ENCODE data around the gene MYOZ2. TPM values are rescaled to one million over a fixed set of nuclear protein-coding genes. Genes with fewer than 3 reads are reported as not detected.

The MYOZ2 gene
- polyA plus RNA-seq, result not detected

DNA sequence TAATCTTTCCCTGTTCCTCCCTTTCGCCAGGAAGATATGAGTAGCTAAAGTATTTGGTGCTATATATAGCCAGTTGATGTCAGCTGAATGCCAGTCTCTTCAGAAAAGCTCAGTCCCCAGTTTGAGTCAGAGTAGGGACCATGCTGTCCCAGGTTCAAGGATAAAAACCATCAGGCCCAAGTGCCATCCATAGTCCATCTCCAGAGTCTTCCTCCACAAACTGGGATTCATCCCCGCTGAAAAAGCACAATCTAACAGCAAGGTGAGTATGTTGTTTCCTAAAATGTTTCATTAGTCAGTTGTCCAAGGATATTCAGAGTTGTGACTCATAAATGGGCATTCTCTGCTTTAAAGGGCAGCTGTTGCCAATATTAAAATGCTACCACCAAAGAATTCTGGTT is at the start of gene MYOZ2:
Gene MYOZ2 (plus strand): TSS at position 112 of the 401 bp plus-strand sequence. CDS start 694 bp downstream, outside the sequence.
- Mint-ChIP-seq H3K27me3 (peaks cover 2% of the 10 kb centered on the region), H3K27ac (no peak within 1 kb of the TSS), H3K4me3 (no peak within 1 kb of the TSS), H3K36me3 (no peaks in the 10 kb centered on the region), H3K4me1 (peaks cover 14 to 25% (median 22%) of the 10 kb centered on the region in 3 donors), H3K9me3 (no peaks in the 10 kb centered on the region)

DNA sequence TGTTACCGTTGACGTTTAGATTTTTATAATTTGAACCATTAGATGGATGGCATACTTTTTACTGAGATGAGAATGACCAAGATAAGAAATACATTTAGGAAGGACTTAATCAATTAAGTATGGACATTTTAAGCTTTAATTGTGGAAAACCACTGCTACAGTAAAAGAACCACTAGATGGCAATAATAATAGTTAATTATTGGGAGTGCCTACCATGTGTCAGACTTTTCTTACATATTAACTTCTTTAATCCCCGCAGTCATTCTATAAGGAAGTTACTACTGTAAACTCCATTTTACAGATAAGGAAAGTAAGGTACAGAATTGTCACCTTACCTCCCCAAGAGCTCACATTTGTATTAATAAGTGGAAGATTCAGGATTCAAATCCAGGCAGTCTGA is 48.5 kb upstream of the MYOZ2 start:
- Mint-ChIP-seq H3K4me1 (peaks cover 7 to 15% (median 12%) of the 10 kb centered on the region in 3 donors), H3K9me3 (no peaks in the 10 kb centered on the region), H3K36me3 (no peaks in the 10 kb centered on the region), H3K27me3 (no peaks in the 10 kb centered on the region), H3K4me3 (no peak overlapping the region), H3K27ac (peak overlapping the region in 1 of 3 donors; percentile 80)

DNA sequence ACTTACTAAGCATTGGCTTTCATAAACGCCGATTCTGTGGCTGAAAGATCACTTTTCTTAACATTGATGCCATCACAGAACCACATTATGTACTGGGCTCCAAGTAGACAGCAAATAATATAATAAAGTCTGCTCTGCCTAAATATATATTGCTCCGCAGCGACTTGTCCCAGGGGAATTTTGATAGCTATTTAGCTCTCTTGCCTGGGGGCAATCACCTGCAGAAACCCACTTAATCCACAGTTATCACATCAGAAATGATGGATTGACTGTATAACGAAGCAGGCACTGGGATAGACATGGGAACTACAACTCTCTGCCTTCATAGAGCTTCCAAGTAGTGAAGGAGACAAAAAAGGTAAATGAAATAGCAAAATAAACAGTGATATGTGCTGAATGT is 48.0 kb upstream of the MYOZ2 start:
- Mint-ChIP-seq H3K27ac (no peak overlapping the region), H3K36me3 (no peaks in the 10 kb centered on the region), H3K4me3 (no peak overlapping the region), H3K9me3 (no peaks in the 10 kb centered on the region), H3K4me1 (peaks cover 7 to 15% (median 12%) of the 10 kb centered on the region in 3 donors), H3K27me3 (no peaks in the 10 kb centered on the region)

DNA sequence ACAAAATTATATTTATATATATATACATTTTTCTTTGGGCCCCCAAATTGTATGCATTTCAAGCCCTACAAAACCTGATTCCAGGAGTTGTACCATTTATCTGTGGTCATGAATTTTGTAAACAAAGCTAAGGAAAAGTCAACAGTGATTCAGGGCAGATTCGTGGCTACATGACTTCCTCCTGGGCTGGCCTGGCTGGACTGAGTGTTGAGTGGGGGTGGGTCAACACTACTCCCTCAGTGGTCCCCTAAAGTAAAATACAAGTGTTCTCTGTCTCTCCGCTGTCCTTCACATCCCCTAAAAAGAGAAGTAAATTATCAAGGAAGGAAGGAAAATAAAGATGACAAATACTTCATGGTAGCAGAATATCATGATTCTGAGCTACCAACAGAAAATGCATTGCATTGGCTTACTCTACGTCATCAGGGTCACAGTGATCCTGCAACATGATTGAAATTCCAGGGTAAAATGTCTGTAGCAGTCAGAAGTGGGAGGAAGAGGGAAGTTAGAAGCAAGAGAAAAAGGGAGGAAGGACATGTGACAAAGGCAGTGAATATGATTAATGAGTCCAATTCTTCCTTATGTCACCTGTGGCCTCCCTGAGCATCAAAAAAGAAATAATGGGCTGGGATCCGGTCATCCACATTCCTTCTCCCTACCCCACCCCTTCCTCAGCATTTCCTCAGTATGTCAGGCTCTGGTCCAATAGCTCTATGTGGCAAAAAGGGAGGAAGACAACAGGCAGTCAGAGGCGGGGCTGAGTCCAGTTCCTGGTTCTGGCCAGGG is 42.4 kb upstream of the MYOZ2 start:
- Mint-ChIP-seq H3K4me1 (peaks cover 0 to 4% (median 4%) of the 10 kb centered on the region in 3 donors), H3K27ac (no peak overlapping the region), H3K27me3 (peaks cover 11% of the 10 kb centered on the region), H3K4me3 (no peak overlapping the region), H3K36me3 (no peaks in the 10 kb centered on the region), H3K9me3 (no peaks in the 10 kb centered on the region)

DNA sequence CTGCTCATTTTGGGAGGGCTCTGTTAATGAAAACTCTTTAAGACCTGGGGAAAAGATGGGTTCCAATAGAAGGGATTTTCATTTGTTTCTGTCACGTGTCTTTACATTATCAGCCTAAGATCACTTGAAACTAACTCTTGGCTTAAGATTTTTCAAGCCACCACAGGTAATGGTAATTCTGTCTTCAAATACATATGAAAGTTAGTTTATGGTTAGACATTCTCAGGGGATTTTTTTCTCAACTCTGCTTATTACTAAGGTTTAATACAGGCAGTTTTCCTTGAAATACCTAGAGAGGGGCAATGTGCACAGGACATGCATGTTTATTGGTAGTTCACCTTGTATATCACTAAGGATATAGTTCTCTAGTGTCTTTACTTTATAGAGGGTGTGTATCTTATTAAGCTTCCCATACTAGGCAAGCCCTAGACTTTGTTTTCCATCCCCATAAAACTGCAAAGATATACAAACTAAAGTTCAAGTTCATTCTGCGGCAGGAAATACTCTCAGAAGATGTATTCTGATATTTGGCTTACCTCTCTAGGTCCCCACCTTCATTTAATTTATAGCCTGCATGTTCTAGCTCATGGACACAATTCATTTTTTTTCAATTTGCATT is 38.2 kb upstream of the MYOZ2 start:
- Mint-ChIP-seq H3K4me3 (no peak overlapping the region), H3K27ac (no peak overlapping the region), H3K4me1 (peaks cover 0 to 4% (median 3%) of the 10 kb centered on the region in 3 donors), H3K9me3 (no peaks in the 10 kb centered on the region), H3K27me3 (peaks cover 11% of the 10 kb centered on the region), H3K36me3 (no peaks in the 10 kb centered on the region)

DNA sequence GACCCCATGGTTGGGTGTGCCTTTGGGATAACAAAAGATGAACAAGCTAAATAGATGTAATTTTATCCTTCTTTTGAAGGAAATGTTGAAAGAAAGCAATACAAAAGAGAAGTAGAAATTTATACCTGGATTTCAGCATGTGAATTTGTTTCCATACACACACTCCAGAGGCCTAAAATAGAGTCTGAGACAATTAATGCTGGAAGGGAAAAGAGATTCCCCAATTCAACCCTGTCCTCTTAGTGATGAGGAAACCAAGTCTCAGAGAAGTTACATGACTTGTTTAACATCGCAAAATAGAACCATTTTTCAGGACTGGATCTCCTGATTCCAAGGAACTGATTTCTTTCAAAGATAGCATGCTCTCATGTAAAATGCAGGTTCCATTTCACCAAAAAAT is 37.3 kb upstream of the MYOZ2 start:
- Mint-ChIP-seq H3K27me3 (peaks cover 11% of the 10 kb centered on the region), H3K36me3 (no peaks in the 10 kb centered on the region), H3K27ac (no peak overlapping the region)

DNA sequence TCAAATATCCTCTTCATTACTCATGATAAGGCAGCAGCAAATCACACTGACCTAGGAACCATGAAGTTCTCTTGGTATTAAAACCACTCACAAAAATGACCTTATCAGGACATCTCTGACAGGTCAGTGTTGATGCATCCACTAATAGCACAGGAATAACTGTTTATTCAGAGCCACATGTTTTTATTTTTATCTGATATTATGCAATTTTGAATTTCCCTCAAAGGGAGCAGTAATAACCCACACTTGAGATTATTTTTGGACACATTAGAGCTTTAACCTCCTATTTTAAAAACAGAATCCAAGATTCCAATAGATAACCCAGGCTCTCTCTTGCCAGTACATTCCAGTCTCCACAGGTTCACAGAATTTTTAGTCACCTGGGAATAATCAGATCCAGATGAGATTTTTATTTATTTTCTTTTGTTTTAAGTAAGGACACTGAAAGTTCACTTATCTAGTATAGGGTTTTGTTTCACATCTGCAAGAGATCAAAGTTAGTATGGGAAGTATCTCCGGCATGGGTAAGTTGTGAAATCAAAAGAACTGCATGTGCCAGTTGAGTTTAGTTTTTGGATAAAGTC is 36.3 kb upstream of the MYOZ2 start:
- Mint-ChIP-seq H3K27me3 (peaks cover 7% of the 10 kb centered on the region), H3K9me3 (no peaks in the 10 kb centered on the region), H3K27ac (no peak overlapping the region), H3K36me3 (no peaks in the 10 kb centered on the region), H3K4me3 (no peak overlapping the region), H3K4me1 (peaks cover 0 to 4% (median 3%) of the 10 kb centered on the region in 3 donors)

More for the DNA sequence above, 37.3 kb upstream of the MYOZ2 start:
- H3K9me3 Mint-ChIP-seq, result no peaks in the 10 kb centered on the region
- peaks cover 0 to 4% (median 3%) of the 10 kb centered on the region in 3 donors for H3K4me1 Mint-ChIP-seq
- no peak overlapping the region for H3K4me3 Mint-ChIP-seq

DNA sequence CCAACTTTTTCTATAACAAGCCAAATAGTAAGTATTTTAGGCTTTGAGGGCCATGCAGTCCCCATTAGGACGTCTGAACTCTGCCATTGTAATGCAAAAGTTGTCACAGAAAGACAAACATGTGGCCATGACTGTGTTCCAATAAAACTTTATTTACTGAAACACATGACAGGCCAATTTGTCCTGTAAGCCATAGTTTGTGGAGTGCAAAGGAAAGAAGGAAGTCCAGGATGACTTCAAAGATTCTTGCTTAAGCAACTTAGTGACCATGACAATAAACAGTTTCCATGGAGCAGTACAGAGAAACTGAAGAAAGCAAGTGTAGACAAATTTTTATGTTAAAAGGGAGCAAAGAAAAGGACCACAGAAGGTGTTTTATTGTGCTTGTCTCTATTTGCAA is 35.0 kb upstream of the MYOZ2 start:
- no peaks in the 10 kb centered on the region for H3K27me3 Mint-ChIP-seq
- no peaks in the 10 kb centered on the region for H3K9me3 Mint-ChIP-seq
- peaks cover 0 to 4% (median 3%) of the 10 kb centered on the region in 3 donors for H3K4me1 Mint-ChIP-seq
- no peak overlapping the region for H3K27ac Mint-ChIP-seq
- H3K36me3 Mint-ChIP-seq, result no peaks in the 10 kb centered on the region
- no peak overlapping the region for H3K4me3 Mint-ChIP-seq

DNA sequence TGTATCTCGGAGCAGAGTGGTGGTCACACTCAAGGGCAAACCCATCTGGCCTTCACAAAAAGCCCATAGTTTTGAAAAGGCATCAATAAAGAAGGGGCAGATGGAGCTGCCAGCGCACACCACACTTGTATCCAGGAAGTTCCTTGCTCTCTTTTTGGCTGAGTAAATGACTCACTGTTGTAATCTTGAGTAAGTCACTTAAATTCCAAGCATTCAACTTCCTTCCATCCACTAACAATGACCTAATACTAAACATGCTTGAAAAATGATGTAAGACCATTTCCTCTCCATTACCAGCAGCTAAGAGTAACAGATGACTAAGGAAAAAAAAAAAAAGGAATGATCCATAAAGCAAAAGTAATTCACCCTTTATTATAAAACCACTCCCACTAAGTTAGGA is 32.4 kb upstream of the MYOZ2 start:
- no peaks in the 10 kb centered on the region for H3K9me3 Mint-ChIP-seq
- H3K4me1 Mint-ChIP-seq, result no peaks in the 10 kb centered on the region
- no peak overlapping the region for H3K27ac Mint-ChIP-seq
- H3K36me3 Mint-ChIP-seq, result no peaks in the 10 kb centered on the region
- no peaks in the 10 kb centered on the region for H3K27me3 Mint-ChIP-seq
- H3K4me3 Mint-ChIP-seq, result no peak overlapping the region

DNA sequence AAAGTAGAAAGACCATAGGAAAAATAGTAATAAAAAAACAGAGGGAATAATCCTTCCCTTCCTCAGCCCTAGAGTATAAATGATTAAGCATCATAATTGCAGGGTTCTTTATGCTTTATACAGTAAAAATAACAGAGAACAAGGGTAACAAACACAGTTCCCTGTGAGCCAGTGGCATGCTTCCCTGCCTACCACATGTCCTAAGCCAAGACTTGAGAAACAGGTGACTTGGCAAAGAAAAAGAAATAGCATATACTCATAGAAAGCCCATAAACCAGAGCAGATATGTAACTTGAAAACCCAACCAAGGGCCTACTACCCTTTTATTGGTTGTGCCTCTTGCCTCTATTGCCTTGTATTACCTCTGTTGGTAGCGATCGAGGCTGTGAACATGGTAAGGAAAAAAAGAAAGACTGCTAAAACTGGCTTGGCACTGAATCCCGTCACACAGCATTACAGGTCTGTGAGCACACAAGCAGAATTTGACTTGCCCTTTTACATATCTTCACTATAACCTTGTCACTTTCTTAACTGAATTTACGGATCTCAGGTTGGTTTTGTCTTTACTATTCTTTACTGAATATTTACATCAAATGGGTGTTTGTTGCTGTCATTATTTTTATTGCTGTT is 30.9 kb upstream of the MYOZ2 start:
- no peaks in the 10 kb centered on the region for H3K27me3 Mint-ChIP-seq

DNA sequence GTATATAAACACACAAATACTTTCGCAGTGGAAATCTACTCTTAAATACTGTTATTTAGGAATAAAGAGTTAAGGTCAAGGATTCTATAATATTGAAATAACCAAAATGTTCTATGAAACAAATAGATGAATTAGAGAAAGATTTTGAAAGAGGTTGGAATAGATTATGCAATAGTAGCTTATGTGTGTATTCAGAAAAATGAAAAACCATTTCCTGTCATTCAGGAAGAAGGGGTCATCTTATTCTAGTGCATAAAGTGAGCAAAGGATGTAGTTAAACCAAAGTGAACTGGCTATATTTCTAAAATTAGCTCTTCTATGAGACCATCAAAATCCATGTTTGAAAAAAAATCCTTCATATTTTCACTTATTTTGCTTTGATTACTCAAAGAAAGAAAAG is 30.0 kb upstream of the MYOZ2 start:
- H3K27me3 Mint-ChIP-seq, result no peaks in the 10 kb centered on the region
- H3K27ac Mint-ChIP-seq, result no peak overlapping the region
- H3K4me1 Mint-ChIP-seq, result no peaks in the 10 kb centered on the region
- H3K4me3 Mint-ChIP-seq, result no peak overlapping the region
- H3K36me3 Mint-ChIP-seq, result no peaks in the 10 kb centered on the region
- no peaks in the 10 kb centered on the region for H3K9me3 Mint-ChIP-seq

More for the DNA sequence above, 30.9 kb upstream of the MYOZ2 start:
- Mint-ChIP-seq H3K4me3 (no peak overlapping the region), H3K9me3 (no peaks in the 10 kb centered on the region), H3K36me3 (no peaks in the 10 kb centered on the region), H3K4me1 (no peaks in the 10 kb centered on the region), H3K27ac (no peak overlapping the region)

DNA sequence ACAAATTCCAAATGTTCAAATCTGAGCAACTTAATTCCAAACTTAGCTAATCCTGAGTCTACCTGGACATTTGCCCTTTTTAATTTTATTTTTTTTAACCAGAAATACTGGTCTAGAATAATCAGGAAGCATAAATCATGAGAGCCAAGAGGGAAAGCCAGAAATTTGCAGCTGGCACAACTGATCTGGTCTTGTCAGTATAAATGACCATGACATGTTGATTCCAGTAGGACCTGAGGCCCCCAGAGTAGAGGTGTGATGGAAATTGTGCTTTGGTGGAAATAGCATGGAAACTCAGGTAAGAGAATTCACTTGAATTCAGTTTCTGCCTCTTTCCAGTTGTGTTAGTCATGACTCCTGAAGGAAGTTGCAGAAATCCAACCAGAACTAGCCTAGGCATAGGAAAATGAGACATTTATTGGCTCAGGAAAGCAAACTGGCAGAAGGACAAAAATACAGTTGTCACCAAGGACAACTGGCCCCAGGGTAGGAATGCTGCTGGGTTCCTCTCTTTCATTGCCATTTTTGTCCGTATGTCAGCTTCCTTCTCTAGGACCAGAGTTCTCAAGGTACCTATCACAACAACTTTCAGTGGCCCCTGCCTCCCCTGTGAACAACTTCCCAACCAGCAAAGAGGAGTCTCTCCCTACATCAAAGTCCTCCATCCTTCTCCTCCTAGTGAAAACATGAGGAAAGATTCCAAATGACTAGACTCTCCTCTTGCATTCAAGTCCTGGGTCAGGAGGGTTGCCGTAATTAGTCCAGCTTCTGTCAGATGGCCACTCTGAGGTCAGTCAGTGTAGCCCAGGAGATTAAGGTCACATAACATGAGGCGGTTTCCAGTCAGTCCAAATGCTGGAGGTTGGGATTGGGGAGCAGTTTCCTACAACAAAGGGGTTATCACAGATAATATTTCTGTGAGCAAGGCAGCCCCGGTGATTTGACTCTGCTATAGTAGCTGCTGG is 29.3 kb upstream of the MYOZ2 start:
- no peaks in the 10 kb centered on the region for H3K36me3 Mint-ChIP-seq
- H3K4me1 Mint-ChIP-seq, result no peaks in the 10 kb centered on the region
- H3K4me3 Mint-ChIP-seq, result no peak overlapping the region
- no peaks in the 10 kb centered on the region for H3K27me3 Mint-ChIP-seq
- no peak overlapping the region for H3K27ac Mint-ChIP-seq
- H3K9me3 Mint-ChIP-seq, result no peaks in the 10 kb centered on the region

DNA sequence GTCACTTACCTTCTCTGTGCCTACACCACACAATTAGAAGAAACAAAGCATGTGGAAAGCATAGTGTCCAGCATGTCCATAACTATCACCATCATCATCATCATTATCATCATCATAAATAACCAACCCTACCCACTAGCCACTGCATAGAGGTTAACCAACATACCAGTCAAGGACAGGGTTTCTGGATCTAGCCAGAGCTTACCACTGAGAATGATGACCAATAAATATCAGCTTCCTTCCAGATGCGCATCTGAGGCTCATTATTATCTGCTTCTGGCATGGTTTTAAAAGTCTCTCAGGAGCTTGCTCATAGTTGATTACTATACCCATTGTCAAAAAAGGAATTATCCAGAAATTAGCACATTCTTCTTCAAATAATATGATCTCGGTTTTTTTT is 25.5 kb upstream of the MYOZ2 start:
- Mint-ChIP-seq H3K36me3 (no peaks in the 10 kb centered on the region), H3K4me1 (no peaks in the 10 kb centered on the region), H3K27ac (no peak overlapping the region), H3K4me3 (no peak overlapping the region), H3K27me3 (peaks cover 4% of the 10 kb centered on the region), H3K9me3 (no peaks in the 10 kb centered on the region)

DNA sequence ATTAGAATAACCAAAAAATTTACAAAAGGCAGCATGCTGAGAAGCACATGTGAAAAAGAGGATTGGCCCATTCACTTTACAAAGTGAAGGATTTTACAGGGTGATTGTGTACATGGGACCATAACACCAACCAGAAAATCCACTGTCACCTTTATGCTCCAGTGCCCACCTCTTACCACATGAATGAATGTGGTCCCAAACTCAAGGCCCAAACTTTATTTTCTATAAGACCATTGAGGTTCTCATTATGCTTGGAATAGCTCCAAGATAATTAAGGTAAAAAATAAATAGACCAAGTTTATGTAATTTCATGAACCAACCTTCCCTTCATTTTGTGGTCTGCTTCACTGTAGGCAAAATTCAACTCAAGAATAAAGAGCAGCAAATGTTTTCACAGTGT is 24.3 kb upstream of the MYOZ2 start:
- Mint-ChIP-seq H3K27ac (no peak overlapping the region), H3K9me3 (peaks cover 0 to 1% (median 0%) of the 10 kb centered on the region in 3 donors), H3K27me3 (peaks cover 6% of the 10 kb centered on the region), H3K4me3 (no peak overlapping the region), H3K4me1 (no peaks in the 10 kb centered on the region), H3K36me3 (no peaks in the 10 kb centered on the region)
